Left ventricle myocardium inferior (tissue), 1 donor: Measurements from ENCODE around the gene FARP1. TPM values are rescaled to one million over a fixed set of nuclear protein-coding genes. Genes with fewer than 3 reads are reported as not detected.

Experiments used
- DNase-seq: peaks from one replicate; pipeline ENCODE4 v3.0.0-alpha.2; 2020
- H3K27ac ChIP-seq: fragments of 200-600 bp; replicated peaks from 2 replicates; pipeline ENCODE4 v1.8.0; 2021
- H3K27me3 ChIP-seq: fragments of 200-600 bp; 2 replicates; pipeline ENCODE4 v1.8.0; 2021; ENCODE audit warnings: low read depth
- H3K36me3 ChIP-seq: fragments of 200-600 bp; 2 replicates; pipeline ENCODE4 v1.8.0; 2021
- H3K4me1 ChIP-seq: fragments of 200-600 bp; 2 replicates; pipeline ENCODE4 v1.8.0; 2021
- H3K4me3 ChIP-seq: fragments of 200-600 bp; 2 replicates; pipeline ENCODE4 v1.8.0; 2021; ENCODE audit warnings: mild to moderate bottlenecking, moderate library complexity
- H3K9me3 ChIP-seq: fragments of 200-600 bp; replicated peaks from 2 replicates; pipeline ENCODE4 v1.8.0; 2021
- CTCF ChIP-seq: fragments of 200-600 bp; IDR thresholded peaks from 2 replicates; pipeline ENCODE4 v1.8.0; 2021; ENCODE audit warnings: antibody characterized with exemption, mild to moderate bottlenecking, borderline replicate concordance
- intact Hi-C: fragments of 100-400 bp; cut with micrococcal nuclease; formaldehyde crosslinking; loops from one replicate; pipeline ENCODE4 v1.11.0; 2022
- total RNA-seq: library from RNA; stranded (reverse); fragmentation: NEBNext Ultra II Directional; extraction: Animal tissue kit (Norgen Biotek cat#: 25700); gene quantifications from one replicate; pipeline ENCODE4 v1.2.1, GENCODE V29; 2021
- donor health status: DM: no; HTN: yes; CAD: no; lungs with severe emphysema.

Gene FARP1
- total RNA-seq, 1 donor from 2014 or later = 17.6 TPM

GRCh38 chr13:98308086-98308911, 165.4 kb downstream of the FARP1 start:
- Histone ChIP-seq H3K4me3 (peak overlapping the region; percentile 17), H3K27ac (peak overlapping the region; percentile 65)
- intact Hi-C loops = no loop called here

GRCh38 chr13:98309569-98310335, 166.9 kb downstream of the FARP1 start:
- no peak for TF ChIP-seq CTCF
- intact Hi-C loops = no loop called here
- no peak for DNase-seq
- Histone ChIP-seq H3K4me3 (no peak overlapping the region), H3K27me3 (no peaks in the 10 kb centered on the region), H3K9me3 (no peaks in the 10 kb centered on the region), H3K27ac (peak overlapping the region; percentile 24), H3K36me3 (no peaks in the 10 kb centered on the region), H3K4me1 (peaks cover 25% of the 10 kb centered on the region)

More at GRCh38 chr13:98308086-98308911, 165.4 kb downstream of the FARP1 start:
- no peaks in the 10 kb centered on the region for H3K36me3 ChIP-seq
- no peaks in the 10 kb centered on the region for H3K27me3 ChIP-seq
- H3K9me3 ChIP-seq = no peaks in the 10 kb centered on the region
- peaks cover 25% of the 10 kb centered on the region for H3K4me1 ChIP-seq
- TF ChIP-seq CTCF = no peak
- no peak for DNase-seq

GRCh38 chr13:98310485-98311199, 167.7 kb downstream of the FARP1 start:
- peaks cover 30% of the 10 kb centered on the region for H3K4me1 ChIP-seq
- intact Hi-C loops = no loop called here

GRCh38 chr13:98311200-98311548, 168.3 kb downstream of the FARP1 start:
- Histone ChIP-seq H3K27ac (no peak overlapping the region), H3K4me1 (peaks cover 35% of the 10 kb centered on the region), H3K27me3 (no peaks in the 10 kb centered on the region), H3K4me3 (no peak overlapping the region), H3K36me3 (no peaks in the 10 kb centered on the region), H3K9me3 (no peaks in the 10 kb centered on the region)
- no peak for TF ChIP-seq CTCF
- intact Hi-C loops = no loop called here
- DNase-seq = no peak

More at GRCh38 chr13:98310485-98311199, 167.7 kb downstream of the FARP1 start:
- no peaks in the 10 kb centered on the region for H3K36me3 ChIP-seq
- H3K27ac ChIP-seq = no peak overlapping the region
- H3K9me3 ChIP-seq = no peaks in the 10 kb centered on the region
- no peak for DNase-seq
- H3K4me3 ChIP-seq = no peak overlapping the region
- H3K27me3 ChIP-seq = no peaks in the 10 kb centered on the region
- no peak for TF ChIP-seq CTCF

GRCh38 chr13:98312606-98313005, 169.7 kb downstream of the FARP1 start:
- no peaks in the 10 kb centered on the region for H3K27me3 ChIP-seq
- no peaks in the 10 kb centered on the region for H3K9me3 ChIP-seq
- intact Hi-C loops = no loop called here
- no peak overlapping the region for H3K4me3 ChIP-seq
- no peaks in the 10 kb centered on the region for H3K36me3 ChIP-seq
- peaks cover 36% of the 10 kb centered on the region for H3K4me1 ChIP-seq
- H3K27ac ChIP-seq = no peak overlapping the region
- DNase-seq = no peak
- no peak for TF ChIP-seq CTCF
